Temporal lobe (tissue), 2 donors: Measurements from ENCODE around the gene RIMBP3C. TPM values are rescaled to one million over a fixed set of nuclear protein-coding genes. Genes with fewer than 3 reads are reported as not detected.

Source experiments
- small RNA-seq: library from RNA; depleted of rRNA; stranded (forward); fragments of <200 nt; gene quantifications from one replicate; pipeline ENCODE3, GENCODE V24; 2014; ENCODE audit warnings: low replicate concordance
- total RNA-seq: library from RNA; depleted of rRNA; stranded (reverse); fragments of >200 nt; gene quantifications from one replicate; pipeline ENCODE4 v1.2.3, GENCODE V29; 2014

Gene RIMBP3C
- total RNA-seq, 1 donor from 2014 or later: 0.49 TPM

Small RNA genes within 50 kb of the gene (small RNA-seq; reads per million reads assigned to genes)
- gene RF00492: not detected
- gene RN7SKP221: not detected

Other genes with a start within 250 kb of the RIMBP3C start
- gene RIMBP3B, start 167.7 kb downstream of the RIMBP3C start, total RNA-seq: 0.98 TPM
- gene HIC2, start 134.1 kb downstream of the RIMBP3C start, total RNA-seq: 6.1 TPM
- gene TMEM191C, start 84.1 kb downstream of the RIMBP3C start, total RNA-seq: 3.2 TPM
- gene UBE2L3, start 16.3 kb upstream of the RIMBP3C start, total RNA-seq: 25.3 TPM
- gene YDJC, start 78.6 kb upstream of the RIMBP3C start, total RNA-seq: 3.9 TPM
- gene CCDC116, start 81.3 kb upstream of the RIMBP3C start, total RNA-seq: not detected
- 3.7 TPM for gene SDF2L1, start 90.8 kb upstream of the RIMBP3C start, total RNA-seq
- 21.1 TPM for gene PPIL2, start 114.6 kb upstream of the RIMBP3C start, total RNA-seq
- gene YPEL1, start 184.3 kb upstream of the RIMBP3C start, total RNA-seq: 73.5 TPM